GM18907 (cell line): Measurements from ENCODE around the gene NR2C2.

Experiments
- ATAC-seq: cut with Tn5 transposase; IDR thresholded peaks from one replicate; pipeline ENCODE4 v1.9.1; 2021; ENCODE audit warnings: mild to moderate bottlenecking, moderate library complexity; ENCODE audit not compliant: unreplicated experiment

Gene NR2C2

DNA sequence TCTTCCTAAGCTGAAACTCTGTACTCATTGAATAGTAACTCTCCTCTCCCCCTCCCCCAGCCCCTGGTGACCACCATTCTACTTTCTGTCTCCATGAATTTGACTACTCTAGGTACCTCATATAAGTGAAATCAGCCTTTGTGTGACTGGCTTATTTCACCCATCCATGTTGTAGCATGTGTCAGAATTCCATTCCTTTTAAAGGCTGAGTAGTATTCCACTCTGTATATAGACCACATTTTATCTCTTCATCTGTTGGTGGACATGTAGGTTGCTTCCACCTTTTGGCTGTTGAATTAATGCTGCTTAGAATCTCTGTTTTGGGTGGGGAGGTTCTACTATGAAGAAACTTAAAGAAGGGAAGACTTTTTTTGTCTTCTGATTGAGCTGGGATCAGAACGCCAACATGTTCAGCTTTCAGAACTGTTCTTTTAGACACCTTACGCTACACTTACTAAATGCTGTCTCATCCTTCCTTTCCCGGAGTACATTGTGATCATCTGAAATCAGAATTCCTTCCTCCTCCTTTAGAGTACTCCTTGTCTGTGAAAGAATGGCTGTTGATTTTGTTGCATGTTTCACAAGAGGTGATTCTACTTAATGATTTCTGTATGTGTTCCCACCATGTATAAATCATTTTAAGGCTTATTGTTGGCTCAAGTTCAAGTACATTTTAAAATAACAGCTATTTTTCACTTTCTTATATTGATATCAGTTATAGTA is 67.4 kb downstream of the NR2C2 start:
- ATAC-seq, result no peak

GRCh38 chr3:15015456-15015855 is 68.1 kb downstream of the NR2C2 start:
- no peak for ATAC-seq

DNA sequence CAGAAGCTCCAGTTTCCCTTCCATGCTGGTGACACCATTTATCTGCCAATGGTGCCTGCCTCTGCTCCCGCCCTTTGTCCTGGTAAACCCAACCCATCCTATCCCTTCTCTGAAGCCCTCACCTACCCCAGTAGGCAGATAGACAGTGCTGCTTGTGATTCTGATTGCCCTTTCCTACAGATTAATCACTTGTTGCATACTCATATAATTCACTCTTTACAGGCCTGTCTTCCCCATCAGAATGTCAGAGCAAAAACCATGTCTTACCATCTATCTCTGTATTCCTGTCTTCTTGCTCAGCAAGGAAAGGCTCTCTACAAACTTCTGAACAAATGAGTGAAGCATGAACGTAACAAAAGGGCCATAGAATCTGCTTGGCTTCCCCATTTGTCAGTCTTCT is 69.8 kb downstream of the NR2C2 start:
- no peak for ATAC-seq

DNA sequence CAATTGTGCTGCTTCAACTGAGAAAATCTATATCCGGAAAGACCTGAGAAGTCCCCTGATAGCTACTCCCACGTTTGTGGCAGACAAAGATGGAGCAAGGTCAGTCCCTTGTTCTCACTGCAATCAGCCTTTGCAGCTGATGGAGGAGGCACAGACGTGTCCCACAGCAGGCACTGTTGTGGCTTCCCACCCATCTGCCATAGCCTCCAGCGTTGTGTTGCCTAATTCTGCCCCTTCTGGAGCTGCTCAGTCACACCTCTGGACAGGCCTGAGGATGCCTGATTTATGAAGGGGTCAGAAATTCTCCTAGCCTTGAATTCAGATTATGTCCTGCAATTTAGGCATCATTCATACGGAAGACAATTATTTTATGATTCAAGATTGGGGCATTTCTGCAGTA is 75.9 kb downstream of the NR2C2 start:
- ATAC-seq, result no peak

- ATAC-seq, result no peak
These were observed 76.3 kb downstream of the NR2C2 start for GRCh38 chr3:15023719-15024118.

DNA sequence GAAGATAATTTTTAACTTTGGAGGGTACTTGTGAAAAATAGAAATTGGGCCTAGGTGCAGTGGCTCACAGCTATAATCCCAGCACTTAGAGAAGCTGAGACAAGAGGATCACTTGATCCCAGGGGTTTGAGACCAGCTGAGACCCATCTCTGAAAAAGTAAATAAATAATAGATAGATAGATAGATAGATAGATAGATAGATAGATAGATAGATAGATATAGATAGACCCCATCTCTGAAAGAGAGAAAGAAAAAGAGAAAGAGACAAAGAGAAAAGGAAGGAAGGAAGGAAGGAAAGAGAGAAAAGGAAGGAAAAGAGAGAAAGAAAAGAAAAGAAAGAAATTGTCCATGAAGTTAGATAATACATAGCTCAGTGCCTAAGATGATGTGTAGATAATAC is 82.2 kb downstream of the NR2C2 start:
- ATAC-seq, result no peak

DNA sequence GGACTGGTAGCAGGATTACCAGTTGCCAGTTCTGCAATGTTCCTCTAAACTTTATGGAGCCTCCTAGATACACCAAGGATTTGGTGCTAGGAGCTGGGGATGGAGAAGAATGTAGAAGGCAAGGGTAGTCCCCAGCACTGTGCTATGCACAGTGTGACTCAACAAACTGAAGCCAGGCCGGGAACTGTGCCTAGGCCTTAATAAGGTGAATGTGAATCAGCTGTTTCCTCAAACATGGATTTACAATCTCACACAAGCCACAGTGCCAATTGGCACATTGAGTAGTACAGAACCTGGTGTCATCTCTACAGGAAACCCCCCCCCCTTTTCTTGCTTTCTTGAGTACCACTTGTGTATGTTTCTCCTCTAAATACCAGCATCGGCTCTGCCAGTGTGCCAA is 85.3 kb downstream of the NR2C2 start:
- ATAC-seq, result no peak

DNA sequence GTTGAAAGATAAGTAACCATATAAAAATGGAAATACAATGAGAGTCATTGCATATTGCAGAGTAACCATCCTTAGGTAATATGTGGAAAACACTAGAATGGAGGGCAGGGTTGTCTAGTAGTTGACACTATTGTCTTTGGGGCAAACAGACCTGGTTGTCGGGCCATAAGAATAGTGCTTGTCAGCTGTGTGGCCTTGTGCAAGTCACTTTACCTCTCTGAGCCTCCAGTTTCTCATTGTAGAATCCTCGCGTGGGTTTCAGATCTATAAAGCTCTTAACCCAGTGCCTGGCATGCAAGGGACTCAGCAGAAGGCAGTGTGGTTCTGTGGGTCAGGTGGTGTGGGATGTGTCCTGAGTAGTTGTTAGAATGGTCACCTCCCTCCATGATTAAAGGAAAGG is 85.7 kb downstream of the NR2C2 start:
- ATAC-seq, result no peak

GRCh38 chr3:15038306-15038705 is 90.9 kb downstream of the NR2C2 start:
- ATAC-seq, result no peak

GRCh38 chr3:15040844-15041243 is 93.5 kb downstream of the NR2C2 start:
- ATAC-seq, result no peak

GRCh38 chr3:15041950-15042349 is 94.6 kb downstream of the NR2C2 start:
- ATAC-seq, result no peak

GRCh38 chr3:15042936-15043335 is 95.6 kb downstream of the NR2C2 start:
- no peak for ATAC-seq

GRCh38 chr3:15043408-15044171 is 96.2 kb downstream of the NR2C2 start:
- ATAC-seq, result no peak

- no peak for ATAC-seq
These were observed 96.9 kb downstream of the NR2C2 start for GRCh38 chr3:15044326-15044725.

- no peak for ATAC-seq
These were observed 98.3 kb downstream of the NR2C2 start for GRCh38 chr3:15045667-15046066.

- ATAC-seq, result no peak
These were observed 102.2 kb downstream of the NR2C2 start for GRCh38 chr3:15049584-15049983.

GRCh38 chr3:15050405-15051092 is 103.2 kb downstream of the NR2C2 start:
- peak; percentile 77 for ATAC-seq

DNA sequence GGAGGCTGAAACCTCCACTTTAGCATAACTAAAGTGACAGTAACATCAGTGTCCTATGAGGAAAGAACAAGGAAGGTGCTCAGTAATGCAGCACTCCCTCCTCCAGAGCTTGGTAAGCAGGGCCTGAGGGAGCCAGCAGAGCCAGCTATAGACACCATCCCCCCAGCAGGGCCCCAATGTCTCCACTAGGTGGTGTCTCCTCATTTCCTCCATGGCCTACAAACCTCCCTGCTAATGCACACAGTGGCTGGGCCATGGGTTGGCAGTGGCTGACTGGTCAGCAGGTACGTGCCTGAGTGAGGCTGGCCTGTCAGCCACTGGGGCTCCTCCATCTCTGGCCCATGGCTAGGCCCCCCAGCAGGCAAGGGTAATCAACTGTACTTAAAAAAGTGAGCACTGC is 104.1 kb downstream of the NR2C2 start:
- peak; percentile 56 for ATAC-seq

DNA sequence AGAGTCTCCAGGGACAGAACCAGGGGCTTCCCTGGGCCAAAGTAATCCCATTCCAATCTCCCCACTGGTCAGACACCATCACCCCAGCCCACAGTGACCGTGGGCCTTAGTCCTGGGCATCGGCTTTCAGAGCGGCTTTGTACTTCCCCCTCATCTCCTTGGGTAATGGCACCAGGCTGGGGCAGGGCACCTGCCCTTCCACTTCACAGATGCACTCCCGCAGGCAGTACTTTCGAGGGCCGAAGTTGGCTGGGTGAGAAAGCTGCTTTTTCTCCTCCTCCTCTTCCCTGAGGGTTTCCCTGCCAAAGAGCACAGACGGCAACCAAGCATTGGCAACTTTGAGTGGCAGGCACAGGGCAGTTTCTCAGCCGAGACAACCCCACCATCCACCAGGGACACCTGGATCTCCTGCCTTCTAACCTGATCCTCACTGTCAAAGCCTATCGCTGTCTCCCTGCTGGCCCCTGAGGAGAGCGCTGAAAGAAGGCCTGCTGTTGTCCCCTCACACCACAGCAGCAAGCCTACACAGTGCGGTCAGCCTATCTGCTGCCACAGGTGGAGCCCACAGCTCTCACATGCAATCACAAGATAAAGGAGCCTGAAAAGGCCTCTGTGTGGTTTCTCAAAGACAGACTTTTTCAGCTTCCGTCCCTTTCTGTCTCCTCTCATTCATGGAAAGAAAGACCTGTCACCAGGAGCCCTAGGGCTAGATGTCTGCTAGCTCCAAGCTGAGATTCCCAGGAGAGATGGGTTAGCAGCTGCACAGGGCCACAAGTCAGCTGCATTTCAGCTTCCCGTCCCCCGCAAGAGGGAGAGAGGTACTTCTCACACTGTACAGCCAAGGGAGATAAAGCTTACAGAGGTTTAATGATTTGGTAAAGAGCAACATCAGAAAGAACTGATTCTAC is 105.2 kb downstream of the NR2C2 start:
- ATAC-seq, result no peak

DNA sequence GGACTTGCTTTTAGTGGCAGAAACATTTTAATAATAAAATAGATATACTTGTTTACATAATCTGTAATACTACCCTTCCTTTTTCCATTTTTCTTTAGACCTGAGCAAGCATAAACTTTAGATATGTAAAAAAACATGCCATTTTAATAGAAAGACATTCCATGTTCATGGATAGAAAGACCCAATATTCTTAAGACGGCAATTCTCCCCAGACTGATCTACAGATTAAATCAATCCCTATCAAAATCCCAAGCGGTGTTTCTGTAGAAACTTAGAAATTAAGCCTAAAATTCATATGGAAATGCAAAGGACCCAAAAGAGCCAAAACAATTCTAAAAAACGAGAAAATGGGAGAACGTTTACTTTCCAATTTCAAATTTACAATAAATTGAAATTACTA is 106.2 kb downstream of the NR2C2 start:
- no peak for ATAC-seq

- ATAC-seq, result peak; percentile 54
These were observed 107.7 kb downstream of the NR2C2 start for GRCh38 chr3:15055019-15055557.
